HG02852 (cell line): Measurements from ENCODE around the gene LRIT1.

Experiments used
- ATAC-seq: cut with Tn5 transposase; IDR thresholded peaks from one replicate; pipeline ENCODE4 v1.9.1; 2021; ENCODE audit warnings: mild to moderate bottlenecking, moderate library complexity; ENCODE audit not compliant: unreplicated experiment

LRIT1 gene

GRCh38 chr10:84254552-84255478 lies 13.5 kb upstream of the LRIT1 start:
- no peak for ATAC-seq

- no peak for ATAC-seq
Measured at GRCh38 chr10:84248794-84249193, 7.4 kb upstream of the LRIT1 start.

GRCh38 chr10:84247496-84247895 lies 6.2 kb upstream of the LRIT1 start:
- ATAC-seq, result no peak

- no peak for ATAC-seq
Measured at GRCh38 chr10:84244651-84245270, 3.4 kb upstream of the LRIT1 start, which contains the start of gene RGR. RGR (plus strand) TSS chr10:84245053; CDS start chr10:84245091, 38 bp downstream.

GRCh38 chr10:84243759-84244158 lies 2.4 kb upstream of the LRIT1 start:
- no peak for ATAC-seq

GRCh38 chr10:84238909-84239308 lies 2.4 kb downstream of the LRIT1 start:
- no peak for ATAC-seq

- ATAC-seq, result no peak
Measured at GRCh38 chr10:84237199-84238051, 3.9 kb downstream of the LRIT1 start.

DNA sequence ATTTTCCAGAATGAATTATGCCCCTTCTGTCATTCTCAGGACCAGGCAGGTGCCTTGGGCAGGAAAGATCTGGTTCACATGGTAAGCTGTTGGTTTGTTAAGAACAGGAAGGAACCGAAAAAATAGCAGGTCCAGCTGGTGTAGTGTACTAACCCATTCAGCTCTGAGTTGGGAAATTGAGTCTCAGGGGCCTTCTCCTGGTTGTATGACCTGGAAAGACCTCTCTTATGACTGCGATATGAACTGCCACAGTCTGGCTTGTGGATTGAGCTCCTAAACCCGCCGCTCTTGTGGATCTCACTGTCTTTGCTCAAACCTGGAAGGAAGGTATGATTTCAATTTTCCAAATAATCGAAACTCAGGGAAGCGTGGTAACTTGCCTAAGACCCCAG lies 4.5 kb downstream of the LRIT1 start:
- no peak for ATAC-seq

GRCh38 chr10:84235096-84235495 lies 6.2 kb downstream of the LRIT1 start:
- no peak for ATAC-seq

DNA sequence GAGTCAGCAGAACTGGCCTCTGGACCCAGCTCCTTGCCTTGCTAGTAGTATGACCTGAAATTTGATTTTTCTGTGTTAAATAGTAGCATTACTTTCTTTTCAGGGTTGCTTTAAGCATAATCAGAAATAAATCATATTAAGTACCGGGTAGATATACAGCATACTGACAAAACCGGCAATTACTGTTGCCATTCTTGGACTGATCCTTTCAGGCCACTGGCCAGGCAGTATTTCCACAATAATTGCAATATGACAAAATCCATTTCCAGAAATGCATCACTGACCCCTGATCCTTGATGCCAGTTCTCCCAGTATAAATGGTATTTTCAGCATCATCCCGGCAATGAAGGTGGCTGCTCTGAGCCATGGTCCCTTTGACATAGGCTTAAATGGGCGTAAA lies 6.9 kb downstream of the LRIT1 start:
- no peak for ATAC-seq

DNA sequence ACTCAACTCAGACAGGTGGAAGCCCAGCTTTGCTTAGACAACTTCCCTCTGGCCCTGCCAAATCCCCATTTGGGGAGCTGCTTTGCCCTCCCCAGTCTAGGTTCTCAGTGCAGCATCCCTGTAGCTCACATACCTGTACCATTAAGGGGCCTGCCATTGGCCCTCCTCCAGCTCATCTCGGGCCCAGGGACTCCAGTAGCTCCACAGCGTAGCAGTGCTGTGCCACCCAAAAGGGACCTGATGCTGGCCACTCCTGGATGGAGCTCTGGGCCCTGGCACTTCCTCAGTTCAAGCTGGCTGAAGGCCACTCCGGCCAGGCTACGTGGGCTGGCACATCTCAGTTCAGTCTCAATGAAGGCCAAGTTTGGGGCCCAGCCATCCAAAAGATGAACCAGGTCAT lies 7.4 kb downstream of the LRIT1 start:
- no peak for ATAC-seq

DNA sequence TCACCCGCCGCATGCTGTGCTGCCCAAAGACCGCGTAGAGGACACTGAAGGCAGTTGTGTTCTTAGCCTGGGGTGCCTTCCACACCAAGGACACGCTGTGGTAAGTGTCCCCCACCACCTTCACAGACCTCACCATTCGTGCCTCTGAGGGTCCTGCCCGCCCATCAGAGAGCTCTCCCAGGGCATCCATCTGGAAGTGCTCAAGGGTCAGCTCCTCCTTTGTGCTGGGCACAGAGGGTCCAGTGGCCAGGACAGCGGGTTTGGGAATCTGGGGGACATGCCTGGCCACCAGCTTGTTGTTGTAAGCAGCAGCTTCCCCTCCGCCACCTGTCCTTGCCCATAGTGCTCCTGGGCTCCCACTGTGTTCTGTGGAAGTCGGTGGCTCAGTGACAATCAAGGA lies 9.0 kb downstream of the LRIT1 start:
- no peak for ATAC-seq

DNA sequence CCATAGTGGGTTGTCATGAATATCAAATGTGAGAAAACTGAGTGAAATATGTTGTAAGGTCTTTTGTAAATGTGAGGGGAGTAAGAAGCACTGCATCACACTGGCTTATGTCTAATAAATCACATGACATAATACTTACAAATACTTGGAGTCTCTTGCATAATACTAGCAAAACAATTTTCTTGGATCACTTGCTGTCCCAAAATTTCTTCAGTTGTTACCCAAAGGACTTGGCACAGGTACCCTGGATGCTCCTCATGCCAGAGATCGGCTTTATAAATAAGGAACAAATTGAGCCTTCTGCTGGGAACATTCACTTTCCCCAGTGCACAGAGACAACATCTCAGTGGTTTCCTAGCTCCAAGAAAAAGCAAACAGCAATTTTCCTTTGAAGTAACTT lies 11.0 kb downstream of the LRIT1 start:
- no peak for ATAC-seq

GRCh38 chr10:84227810-84228209 lies 13.5 kb downstream of the LRIT1 start:
- no peak for ATAC-seq

GRCh38 chr10:84226616-84227015 lies 14.7 kb downstream of the LRIT1 start:
- ATAC-seq, result no peak

GRCh38 chr10:84225427-84226173 lies 15.7 kb downstream of the LRIT1 start, which contains the start of gene LRIT2:
LRIT2 (minus strand) TSS chr10:84225544; CDS start chr10:84225520, 24 bp downstream.
- ATAC-seq, result no peak

DNA sequence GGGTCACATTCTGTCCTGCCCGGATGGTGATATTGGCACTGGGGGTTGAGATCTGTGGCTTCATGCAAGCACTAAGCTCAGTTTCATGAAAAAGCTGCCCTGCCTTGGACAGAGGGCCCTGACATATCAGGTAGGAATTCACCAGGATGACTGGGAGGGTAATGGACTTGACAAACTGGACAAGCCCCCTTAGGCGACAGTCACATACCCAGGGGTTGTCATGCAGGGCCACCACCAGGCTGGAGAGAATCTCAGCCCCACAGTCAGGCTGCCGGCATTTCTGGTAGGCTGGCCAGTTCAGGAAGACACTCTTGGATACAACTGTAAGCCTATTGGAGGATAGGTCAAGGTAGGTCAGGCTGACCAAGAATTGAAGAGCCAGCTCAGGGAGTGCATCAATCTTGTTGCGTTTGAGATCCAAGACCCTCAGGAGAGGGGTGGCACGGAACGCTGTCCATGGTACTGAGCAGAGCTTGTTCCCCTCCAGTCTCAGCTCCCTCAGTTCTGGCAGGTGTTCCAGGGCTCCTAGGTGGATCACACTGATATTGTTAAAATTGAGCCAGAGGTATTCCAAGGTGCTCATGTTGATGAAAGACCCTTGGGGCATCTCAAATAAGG lies 16.8 kb downstream of the LRIT1 start:
- ATAC-seq, result no peak

GRCh38 chr10:84221916-84222315 lies 19.4 kb downstream of the LRIT1 start:
- ATAC-seq, result no peak

GRCh38 chr10:84217746-84218145 lies 23.6 kb downstream of the LRIT1 start:
- ATAC-seq, result no peak

DNA sequence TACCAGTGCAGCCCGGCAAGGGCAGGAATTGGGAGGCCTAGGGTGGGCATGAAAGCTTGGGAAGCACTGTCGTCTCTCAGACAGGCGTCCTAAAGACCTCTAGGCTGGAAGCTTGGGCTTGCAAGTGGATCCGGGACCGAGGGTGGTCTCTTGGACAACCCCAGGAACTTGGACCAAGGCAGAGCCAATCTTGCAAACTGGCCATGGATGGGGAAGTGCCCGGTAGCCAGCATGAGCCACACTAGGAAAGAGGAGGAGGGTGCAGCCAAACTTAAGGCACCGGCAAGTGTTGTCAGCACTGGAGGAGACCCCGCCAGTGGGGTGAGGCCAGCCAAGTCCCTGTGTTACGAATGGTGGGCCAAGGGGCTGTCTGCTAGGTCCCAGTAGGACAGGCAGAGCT lies 24.5 kb downstream of the LRIT1 start:
- no peak for ATAC-seq
